NCI-H2081 (cell line): Measurements from ENCODE around the gene ACAT2.
"Not testable (repeated sequence)": the region's sequence is repeated elsewhere in the genome, so short reads cannot be mapped to it uniquely, and the experiment has no call there.

Source experiments
- DNase-seq, 2 experiments: peaks; one replicate each; lab custom pipeline; 2025; lab: John Stamatoyannopoulos, UW

Gene ACAT2

DNA sequence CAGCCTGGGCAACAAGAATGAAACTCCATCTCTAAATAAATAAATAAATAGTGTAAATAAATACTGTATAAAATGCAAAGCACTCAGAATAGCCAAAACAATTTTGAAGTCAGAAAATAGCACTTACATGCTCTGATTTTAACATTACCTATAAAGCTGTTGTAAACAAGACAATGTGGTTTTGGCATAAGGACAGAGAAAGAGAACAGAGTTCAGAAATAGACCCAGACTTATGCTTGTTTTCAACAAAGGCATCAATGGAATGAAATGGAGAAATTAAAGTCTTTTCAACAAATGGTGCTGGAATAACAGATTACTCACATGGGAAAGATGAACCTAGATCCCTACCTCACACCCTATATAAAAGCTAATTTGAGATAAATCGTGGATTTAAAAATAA is 10.4 kb downstream of the ACAT2 start:
- DNase-seq = no peak

GRCh38 chr6:159777240-159777904 is 15.5 kb downstream of the ACAT2 start:
- DNase-seq = no peak

DNA sequence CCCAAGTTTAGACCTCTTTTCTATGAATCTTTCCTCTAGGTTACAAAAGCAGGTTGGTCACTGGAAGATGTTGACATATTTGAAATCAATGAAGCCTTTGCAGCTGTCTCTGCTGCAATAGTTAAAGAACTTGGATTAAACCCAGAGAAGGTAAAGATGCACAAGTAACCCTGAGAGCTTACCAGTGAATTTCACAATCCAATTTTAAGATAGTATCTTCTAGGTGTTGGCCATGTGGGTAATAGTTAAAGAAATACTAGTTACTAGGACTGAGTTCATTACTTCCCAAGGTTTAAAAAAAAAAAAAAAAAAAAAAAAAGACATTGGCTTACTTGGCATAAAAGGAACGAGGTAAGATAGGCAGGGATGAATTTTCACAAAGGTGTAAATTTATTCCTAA is 16.3 kb downstream of the ACAT2 start:
- DNase-seq = no peak

DNA sequence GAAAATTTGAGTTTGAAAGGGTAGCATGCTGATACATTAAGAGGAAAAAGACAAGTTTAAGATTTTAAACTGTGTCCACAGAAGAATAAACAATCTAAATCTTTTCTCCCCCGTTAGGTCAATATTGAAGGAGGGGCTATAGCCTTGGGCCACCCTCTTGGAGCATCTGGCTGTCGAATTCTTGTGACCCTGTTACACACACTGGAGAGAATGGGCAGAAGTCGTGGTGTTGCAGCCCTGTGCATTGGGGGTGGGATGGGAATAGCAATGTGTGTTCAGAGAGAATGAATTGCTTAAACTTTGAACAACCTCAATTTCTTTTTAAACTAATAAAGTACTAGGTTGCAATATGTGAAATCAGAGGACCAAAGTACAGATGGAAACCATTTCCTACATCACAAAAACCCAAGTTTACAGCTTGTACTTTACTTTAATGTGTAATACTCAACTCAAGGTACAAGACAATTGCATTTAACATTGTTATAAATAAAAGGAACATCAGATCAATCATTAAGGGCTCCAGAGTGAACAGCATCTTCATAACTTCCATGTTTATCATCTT is 16.8 kb downstream of the ACAT2 start:
- DNase-seq = no peak

DNA sequence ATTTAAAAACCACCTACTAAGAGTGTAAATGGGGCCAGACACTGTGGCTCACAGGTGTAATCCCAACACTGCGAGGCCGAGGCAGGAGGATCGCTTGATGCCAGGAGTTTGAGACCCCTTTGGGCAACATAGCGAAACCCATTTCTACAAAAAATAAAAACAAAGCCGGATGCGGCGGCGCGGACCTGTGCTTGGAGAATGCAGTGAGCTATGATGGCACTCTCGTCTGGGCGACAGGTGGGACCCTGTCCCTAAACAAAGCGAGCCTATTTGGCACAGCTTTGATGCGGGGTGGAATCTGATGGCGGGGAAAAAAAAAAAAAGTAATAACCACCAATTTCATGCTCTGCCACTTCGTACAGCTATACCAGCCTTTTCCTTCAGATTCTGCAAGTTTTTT is 26.4 kb downstream of the ACAT2 start:
- DNase-seq = no peak

DNA sequence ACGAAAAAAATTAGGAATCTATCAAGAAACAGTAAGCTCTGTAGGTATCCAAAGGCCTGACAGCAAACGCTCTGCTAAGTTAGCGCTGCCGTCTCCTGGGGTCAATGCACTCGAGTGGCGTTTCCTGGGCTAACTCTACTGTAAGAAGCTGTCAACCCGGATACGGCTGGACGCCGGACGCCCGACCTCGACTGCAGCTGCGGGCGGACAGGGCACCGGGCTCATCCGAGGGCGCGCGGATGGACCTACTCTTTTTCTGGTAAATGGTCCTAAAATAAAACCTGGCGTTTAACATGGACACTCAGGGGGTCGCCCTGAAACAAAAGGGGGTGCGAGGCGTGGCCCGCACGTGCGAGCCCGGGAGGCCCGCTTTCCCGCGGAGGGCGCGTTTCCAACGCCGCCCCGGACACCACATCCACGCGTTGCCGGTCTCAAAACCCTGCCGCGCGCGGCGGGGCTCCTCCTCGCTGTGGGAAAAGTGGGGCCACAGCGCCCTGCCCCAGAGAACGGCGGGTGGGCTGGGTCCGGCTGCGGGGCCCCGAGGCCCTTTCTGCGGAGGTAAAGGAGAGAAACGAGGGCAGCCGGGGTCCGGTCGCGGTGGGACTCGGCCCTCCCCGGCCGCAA is 27.0 kb downstream of the ACAT2 start:
- DNase-seq = no peak

GRCh38 chr6:159789377-159790148 is 27.7 kb downstream of the ACAT2 start, which contains the start of gene TCP1:
TSS of gene TCP1 (minus strand) at chr6:159789602. CDS start at chr6:159789468, 134 bp downstream.
- peak; percentile 95 to 97 for DNase-seq

DNA sequence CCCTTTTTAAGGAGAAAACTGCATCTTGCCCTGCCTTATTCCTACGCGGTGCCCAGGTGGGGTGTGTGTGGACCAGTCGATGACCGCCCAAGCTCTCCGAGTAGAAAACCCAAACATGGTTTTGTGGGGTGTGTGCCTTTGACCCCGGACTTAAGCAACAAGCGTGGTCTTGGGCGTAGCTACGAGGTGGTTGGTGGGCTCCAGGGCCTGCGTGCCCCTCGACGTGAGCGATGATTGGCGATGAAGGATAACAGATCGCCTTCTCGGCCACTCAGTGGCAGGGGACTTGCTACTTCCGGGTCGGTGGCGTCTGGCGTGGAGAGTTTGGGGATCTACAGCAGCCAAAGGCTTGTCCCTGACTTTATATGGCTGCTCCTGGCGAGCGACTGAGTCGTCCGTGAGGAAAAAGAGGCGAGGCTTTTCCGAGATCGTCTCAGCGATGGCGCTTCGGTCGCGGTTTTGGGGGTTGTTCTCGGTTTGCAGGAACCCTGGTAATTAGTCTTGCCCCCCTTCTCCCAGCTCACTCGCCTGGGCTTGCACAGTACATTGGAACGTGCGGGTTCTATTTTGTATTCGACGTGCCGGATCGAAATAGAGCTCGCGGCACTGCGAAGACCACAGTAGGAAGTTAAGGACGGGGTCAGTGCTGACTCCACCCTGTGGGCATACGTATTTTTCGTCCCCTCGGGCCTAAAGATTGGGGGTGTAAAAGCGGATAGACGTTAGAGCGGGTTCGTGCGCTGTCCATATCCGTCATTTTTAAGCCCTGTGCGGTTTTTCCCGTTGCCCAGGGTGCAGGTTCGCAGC is 28.5 kb downstream of the ACAT2 start, which contains the start of gene MRPL18:
MRPL18 (plus strand) TSS at position 319 of the 807 bp plus-strand sequence; CDS start at position 440, 121 bp downstream.
- DNase-seq = peak; percentile 90 to 95

DNA sequence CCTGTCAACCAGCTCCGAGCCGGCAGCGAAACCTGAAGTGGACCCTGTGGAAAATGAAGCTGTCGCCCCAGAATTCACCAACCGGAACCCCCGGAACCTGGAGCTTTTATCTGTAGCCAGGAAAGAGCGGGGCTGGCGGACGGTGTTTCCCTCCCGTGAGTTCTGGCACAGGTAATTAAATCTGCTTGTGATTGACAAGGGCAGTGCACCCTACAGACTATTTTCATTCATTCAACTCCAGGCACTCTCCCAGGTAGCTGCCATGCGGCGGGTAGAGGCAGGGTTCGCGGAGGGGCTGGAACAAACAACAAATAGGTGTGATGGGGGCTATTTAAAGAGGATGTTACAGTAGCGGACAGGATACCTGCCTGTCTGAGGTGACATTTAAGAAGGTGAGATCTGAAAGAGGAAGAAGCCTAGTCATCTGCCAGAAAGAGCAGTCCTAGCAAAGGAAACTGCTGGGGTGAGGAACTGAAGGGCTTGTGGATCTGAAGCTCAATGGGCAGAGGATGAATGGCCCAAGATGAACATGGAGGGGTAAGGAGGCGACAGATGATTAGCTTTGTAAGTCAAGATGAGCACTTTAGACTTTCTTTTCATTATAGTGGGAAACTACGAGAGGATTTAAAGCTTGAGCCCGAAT is 29.2 kb downstream of the ACAT2 start:
- DNase-seq = no peak

DNA sequence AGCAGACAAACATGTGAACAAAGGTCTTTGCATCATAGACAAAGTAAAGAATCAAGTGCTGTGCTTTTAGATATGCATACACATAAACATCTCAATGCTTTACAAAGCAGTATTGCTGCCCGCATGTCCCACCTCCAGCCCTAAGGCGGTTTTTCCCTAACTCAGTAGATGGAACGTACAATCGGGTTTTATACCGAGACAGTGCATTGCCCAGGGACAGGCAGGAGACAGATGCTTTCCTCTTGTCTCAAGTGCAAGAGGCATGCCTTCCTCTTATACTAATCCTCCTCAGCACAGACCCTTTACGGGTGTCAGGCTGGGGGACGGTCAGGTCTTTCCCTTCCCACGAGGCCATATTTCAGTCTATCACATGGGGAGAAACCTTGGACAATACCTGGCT is 33.1 kb downstream of the ACAT2 start:
- DNase-seq = not testable (repeated sequence)

DNA sequence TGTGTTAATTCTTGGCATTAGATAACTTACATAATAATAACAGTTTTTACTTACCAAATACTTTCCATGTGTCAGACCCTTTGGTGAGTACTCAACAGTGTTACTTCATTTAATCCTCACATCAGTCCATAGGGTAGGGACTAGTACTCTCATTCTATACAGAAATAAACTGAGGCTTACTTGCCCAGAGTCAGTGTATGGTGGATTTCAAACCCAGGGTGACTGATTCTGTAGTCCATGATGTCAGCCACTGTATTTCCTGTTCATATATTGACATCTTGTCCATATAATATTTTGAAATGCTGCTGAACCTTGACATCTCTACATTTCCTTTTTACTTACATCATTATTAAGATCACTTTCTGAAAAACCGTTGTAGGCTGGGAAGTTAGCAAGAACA is 35.7 kb downstream of the ACAT2 start:
- DNase-seq = no peak

GRCh38 chr6:159800141-159800865 is 38.5 kb downstream of the ACAT2 start, which contains the start of gene PNLDC1:
TSS of gene PNLDC1 (plus strand) at chr6:159800276. CDS start at chr6:159800308, 32 bp downstream.
- no peak for DNase-seq

DNA sequence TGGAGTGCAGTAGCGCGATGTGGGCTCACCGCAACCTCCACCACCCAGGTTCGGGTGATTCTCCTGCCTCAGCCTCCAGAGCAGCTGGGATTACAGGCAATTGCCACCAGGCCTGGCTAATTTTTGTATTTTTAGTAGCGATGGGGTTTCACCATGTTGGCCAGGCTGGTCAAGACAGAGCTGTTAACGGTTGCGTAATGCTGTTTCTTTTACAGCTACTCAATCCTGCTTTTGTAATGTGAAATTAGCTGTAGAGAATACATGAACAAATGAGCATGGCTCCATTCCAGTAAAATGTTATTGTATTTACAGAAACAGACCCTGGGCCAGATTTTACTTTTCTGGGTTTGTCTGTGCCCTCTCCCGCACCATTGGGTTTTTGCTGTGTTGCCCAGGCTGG is 40.1 kb downstream of the ACAT2 start:
- no peak for DNase-seq

DNA sequence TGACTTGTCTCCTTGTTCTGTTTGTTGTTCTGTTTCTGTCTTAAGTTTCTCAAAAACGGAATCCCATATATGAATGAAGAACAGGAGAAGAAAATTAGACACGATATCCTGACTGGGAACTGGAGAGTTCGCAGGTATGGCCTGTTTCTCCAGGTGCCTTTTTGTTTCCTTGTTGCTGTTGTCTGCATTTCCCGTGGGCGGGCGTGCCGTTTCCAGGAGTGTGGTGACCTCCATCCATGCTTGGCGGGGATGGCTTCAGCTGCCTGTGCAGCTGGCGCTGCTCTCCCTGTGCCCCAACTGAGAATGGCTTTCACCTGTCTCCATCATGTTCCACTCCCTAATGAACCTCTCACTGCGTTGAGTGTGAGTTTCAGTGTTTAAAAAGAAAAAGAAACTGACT is 42.7 kb downstream of the ACAT2 start:
- no peak for DNase-seq

GRCh38 chr6:159805440-159806020 is 43.7 kb downstream of the ACAT2 start:
- DNase-seq = no peak

- DNase-seq = no peak
These were observed 44.2 kb downstream of the ACAT2 start for GRCh38 chr6:159806021-159806458.

GRCh38 chr6:159807150-159807858 is 45.5 kb downstream of the ACAT2 start:
- no peak for DNase-seq

DNA sequence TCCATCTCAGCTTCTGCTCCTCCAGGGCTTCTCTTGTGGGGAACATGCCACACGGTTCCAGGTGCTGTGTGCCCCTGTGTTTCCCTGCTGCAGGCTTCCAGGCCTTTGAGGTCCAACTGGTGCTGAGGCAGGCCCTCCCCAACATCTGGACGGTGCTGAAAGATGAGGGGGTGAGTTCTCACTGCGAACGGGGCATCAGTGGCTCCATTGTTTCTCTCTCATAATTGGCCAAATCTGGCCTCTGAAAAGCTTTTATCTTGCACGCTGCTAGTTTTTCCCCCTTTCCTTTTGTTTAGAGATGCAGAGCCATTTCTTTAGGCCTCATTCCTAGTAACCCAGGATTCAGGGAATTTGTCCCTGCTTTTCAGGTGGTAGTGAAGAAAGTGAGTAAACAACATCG is 46.8 kb downstream of the ACAT2 start:
- no peak for DNase-seq

DNA sequence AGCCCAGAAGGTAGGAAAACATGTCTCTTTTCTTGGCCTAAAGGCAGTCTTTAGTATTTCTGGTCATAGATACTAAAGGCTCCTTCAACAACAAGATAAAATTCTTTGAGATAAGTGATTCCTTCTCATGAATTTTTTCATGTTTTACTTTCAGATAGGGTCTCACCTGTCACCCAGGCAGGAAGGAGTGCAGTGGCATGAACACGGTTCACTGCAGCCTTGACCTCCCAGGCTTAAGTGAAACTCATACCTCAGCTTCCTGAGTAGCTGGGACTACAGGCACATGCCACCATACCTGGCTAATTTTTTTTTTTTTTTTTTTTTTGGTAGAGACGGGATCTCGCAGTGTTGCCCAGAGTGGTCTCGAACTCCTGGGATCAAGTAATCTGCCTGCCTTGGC is 47.3 kb downstream of the ACAT2 start:
- no peak for DNase-seq
